A549 (cell line): Measurements from ENCODE around the gene TMF1. TPM values are rescaled to one million over a fixed set of nuclear protein-coding genes. Genes with fewer than 3 reads are reported as not detected.

Source experiments
- ATAC-seq, 2 experiments: fragments of 200-7000 bp in 1 of 2; fragments of >200 bp in 1 of 2; cut with Nextera tagmentation in 1 of 2; cut with Tn5 transposase in 1 of 2; 3 replicates each; pipeline versions ENCODE4 v1.8.0 to v1.9.1; 2018 to 2020; ENCODE audit warnings: mild to moderate bottlenecking in 1 of 2, moderate library complexity in 1 of 2
- CTCF ChIA-PET: fragments of 300-600 bp; sonication (Branson Sonifier 250); formaldehyde crosslinking; extraction: SDS; loops from one replicate; lab custom pipeline; 2021; ENCODE audit warnings: antibody characterized with exemption, inconsistent platforms; lab: Yijun Ruan, JAX
- POLR2A ChIA-PET: fragments of 350-600 bp; formaldehyde crosslinking; extraction: SDS; loops from one replicate; lab custom pipeline; 2021; ENCODE audit warnings: antibody characterized with exemption, inconsistent platforms; lab: Yijun Ruan, JAX
- DNase-seq, 2 experiments: peaks; one replicate each; pipeline versions ENCODE4 v3.0.0 to v3.0.0-alpha.2; 2011 to 2016; ENCODE audit warnings: low read depth in 1 of 2, low spot score in 1 of 2
- FAIRE-seq: peaks from 2 replicates; lab custom pipeline; 2011; peaks lifted over from hg19 to GRCh38; lab: Jason Lieb, UNC
- H3K27ac ChIP-seq, 2 experiments: fragments of >200 bp; sonication (Bioruptor Twin); formaldehyde crosslinking; 3 replicates each; pipeline ENCODE4 v1.5.1; 2016 to 2017
- H3K4me1 ChIP-seq: fragments of >200 bp; sonication (Bioruptor Twin); formaldehyde crosslinking; 3 replicates; pipeline ENCODE4 v1.6.1; 2016
- H3K4me2 ChIP-seq: fragments of >200 bp; sonication (Bioruptor Twin); formaldehyde crosslinking; 3 replicates; pipeline ENCODE4 v1.6.1; 2016
- H3K4me3 ChIP-seq: fragments of >200 bp; sonication (Bioruptor Twin); formaldehyde crosslinking; 3 replicates; pipeline ENCODE4 v1.5.1; 2016
- H3K9me3 ChIP-seq: fragments of >200 bp; sonication (Bioruptor Twin); formaldehyde crosslinking; 3 replicates; pipeline ENCODE4 v1.6.1; 2016
- BHLHE40 ChIP-seq: IDR thresholded peaks from 2 replicates; pipeline ENCODE4 v1.6.1; 2012; ENCODE audit warnings: low read depth, low read length, inconsistent platforms
- CBX8 ChIP-seq: fragments of 200-600 bp; sonication (generic); IDR thresholded peaks from 2 replicates; pipeline ENCODE4 v1.6.1; 2016
- EHF ChIP-seq: fragments of 250-450 bp; sonication (Bioruptor Pico); IDR thresholded peaks from 2 replicates; pipeline ENCODE4 v1.5.0; 2020; ENCODE audit warnings: mild to moderate bottlenecking
- HEYL ChIP-seq: fragments of 250-450 bp; sonication (Bioruptor Pico); IDR thresholded peaks from 2 replicates; pipeline ENCODE4 v1.8.0; 2021; ENCODE audit warnings: mild to moderate bottlenecking, moderate library complexity
- HMGXB4 ChIP-seq: fragments of 250-450 bp; sonication (Bioruptor Pico); IDR thresholded peaks from 2 replicates; pipeline ENCODE4 v1.5.0; 2021; ENCODE audit warnings: mild to moderate bottlenecking, moderate library complexity, borderline replicate concordance
- HOXA7 ChIP-seq: fragments of 250-450 bp; sonication (Bioruptor Pico); IDR thresholded peaks from 2 replicates; pipeline ENCODE4 v1.5.0; 2020; ENCODE audit warnings: mild to moderate bottlenecking, moderate library complexity
- KDM5A ChIP-seq: fragments of 200-600 bp; sonication (generic); IDR thresholded peaks from 2 replicates; pipeline ENCODE4 v1.6.1; 2016; ENCODE audit warnings: antibody characterized with exemption, mild to moderate bottlenecking
- MAFK ChIP-seq: fragments of 450-650 bp; IDR thresholded peaks from 2 replicates; pipeline ENCODE4 v1.6.1; 2014; ENCODE audit not compliant: partially characterized antibody
- MAZ ChIP-seq: fragments of 150-350 bp; IDR thresholded peaks from 2 replicates; pipeline ENCODE4 v1.6.1; 2014; ENCODE audit warnings: antibody characterized with exemption, low read depth, low read length, borderline replicate concordance
- MYC ChIP-seq: IDR thresholded peaks from 2 replicates; pipeline ENCODE4 v1.6.1; 2012; ENCODE audit warnings: mild to moderate bottlenecking, inconsistent platforms, low read length, improper control_type of control experiment, borderline replicate concordance
- NPAS2 ChIP-seq: fragments of 250-450 bp; sonication (Bioruptor Pico); IDR thresholded peaks from 2 replicates; pipeline ENCODE4 v1.8.0; 2022; ENCODE audit warnings: mild to moderate bottlenecking, moderate library complexity, borderline replicate concordance
- PHF8 ChIP-seq: fragments of 200-600 bp; sonication (generic); IDR thresholded peaks from 2 replicates; pipeline ENCODE4 v1.6.1; 2016; ENCODE audit warnings: low read depth, mild to moderate bottlenecking, antibody characterized with exemption, moderate library complexity, borderline replicate concordance
- POLR2AphosphoS2 ChIP-seq: conservative IDR thresholded peaks from 2 replicates; pipeline ENCODE4 v1.6.1; 2012; ENCODE audit warnings: low read length, improper control_type of control experiment, inconsistent platforms
- RARB ChIP-seq: fragments of 250-450 bp; sonication (Bioruptor Pico); IDR thresholded peaks from 2 replicates; pipeline ENCODE4 v1.8.0; 2021; ENCODE audit warnings: mild to moderate bottlenecking, moderate library complexity
- RCOR1 ChIP-seq: fragments of 150-350 bp; IDR thresholded peaks from 2 replicates; pipeline ENCODE4 v1.6.1; 2014; ENCODE audit warnings: antibody characterized with exemption, low read length, low read depth
- TFCP2L1 ChIP-seq: fragments of 250-450 bp; sonication (Bioruptor Pico); IDR thresholded peaks from 2 replicates; pipeline ENCODE4 v1.5.0; 2021; ENCODE audit warnings: mild to moderate bottlenecking
- ZC3H11A ChIP-seq: fragments of 450-650 bp; IDR thresholded peaks from 2 replicates; pipeline ENCODE4 v1.6.1; 2014; ENCODE audit warnings: antibody characterized with exemption, mild to moderate bottlenecking
- ZFP36 ChIP-seq: fragments of 450-650 bp; IDR thresholded peaks from 2 replicates; pipeline ENCODE4 v1.6.1; 2014; ENCODE audit warnings: borderline replicate concordance; ENCODE audit not compliant: partially characterized antibody
- ZNF302 ChIP-seq: fragments of 250-450 bp; sonication (Bioruptor Pico); IDR thresholded peaks from 2 replicates; pipeline ENCODE4 v1.9.0; 2021; ENCODE audit warnings: inconsistent platforms, mild to moderate bottlenecking, moderate library complexity
- WGBS: methylation state at CpG from one replicate; pipeline ENCODE4 v1.1.6; 2017; ENCODE audit errors: missing lambda C conversion rate; 5-methylcytosine and 5-hydroxymethylcytosine counted together
- polyA plus RNA-seq, 4 experiments: library from polyadenylated mRNA; depleted of rRNA in 3 of 4; stranded (reverse); fragments of >200 nt; fragmentation: RNase III in 1 of 4; extraction: RNeasy Plus Mini Kit Qiagen cat#74134 plus additional on column Dnase treatment in 1 of 4; gene quantifications; 2 replicates in 3 of 4; 3 replicates in 1 of 4; pipeline ENCODE4 v1.2.3, GENCODE V29; 2011 to 2017
- TF ChIP-seq, protein P1 (sequence below): fragments of >200 bp; sonication (Bioruptor Twin); formaldehyde crosslinking; IDR thresholded peaks from 3 replicates; pipeline ENCODE4 v1.6.1; 2016
- TF ChIP-seq, protein P2 (sequence below): fragments of >200 bp; sonication (Bioruptor Twin); formaldehyde crosslinking; IDR thresholded peaks from 2 replicates; pipeline ENCODE4 v1.6.1; 2016
- TF ChIP-seq, protein P3 (sequence below): fragments of 200-600 bp; sonication (generic); IDR thresholded peaks from 2 replicates; pipeline ENCODE4 v1.6.1; 2016; ENCODE audit warnings: antibody characterized with exemption, mild to moderate bottlenecking, moderate library complexity

Gene TMF1
- polyA plus RNA-seq, 2 of the 4 experiments (the other 2 are of a cell fraction): 13.7 to 17.2 TPM

DNA sequence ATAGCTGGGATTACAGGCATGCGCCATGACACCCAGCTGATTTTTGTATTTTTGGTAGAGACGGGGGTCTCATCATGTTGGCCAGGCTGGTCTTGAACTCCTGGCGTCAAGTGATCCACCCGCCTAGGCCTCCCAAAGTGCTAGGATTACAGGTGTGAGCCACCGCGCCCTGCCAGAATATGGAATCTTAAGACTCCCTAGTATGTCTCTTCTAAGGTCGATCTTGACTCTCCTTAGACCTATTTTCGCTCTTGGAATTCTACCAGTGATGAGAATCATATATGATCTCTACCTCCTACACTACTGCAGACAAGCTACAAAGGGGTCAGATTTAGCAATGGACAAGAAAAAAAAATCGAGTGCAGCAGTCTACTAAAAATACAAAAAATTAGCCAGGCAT is 19.4 kb downstream of the TMF1 start (continued):
- TF ChIP-seq KDM5A (no peak), MAFK (no peak), BHLHE40 (no peak), POLR2AphosphoS2 (no peak)
- TF ChIP-seq, protein P1, sequence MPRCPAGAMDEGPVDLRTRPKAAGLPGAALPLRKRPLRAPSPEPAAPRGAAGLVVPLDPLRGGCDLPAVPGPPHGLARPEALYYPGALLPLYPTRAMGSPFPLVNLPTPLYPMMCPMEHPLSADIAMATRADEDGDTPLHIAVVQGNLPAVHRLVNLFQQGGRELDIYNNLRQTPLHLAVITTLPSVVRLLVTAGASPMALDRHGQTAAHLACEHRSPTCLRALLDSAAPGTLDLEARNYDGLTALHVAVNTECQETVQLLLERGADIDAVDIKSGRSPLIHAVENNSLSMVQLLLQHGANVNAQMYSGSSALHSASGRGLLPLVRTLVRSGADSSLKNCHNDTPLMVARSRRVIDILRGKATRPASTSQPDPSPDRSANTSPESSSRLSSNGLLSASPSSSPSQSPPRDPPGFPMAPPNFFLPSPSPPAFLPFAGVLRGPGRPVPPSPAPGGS: no peak
- TF ChIP-seq, protein P2, sequence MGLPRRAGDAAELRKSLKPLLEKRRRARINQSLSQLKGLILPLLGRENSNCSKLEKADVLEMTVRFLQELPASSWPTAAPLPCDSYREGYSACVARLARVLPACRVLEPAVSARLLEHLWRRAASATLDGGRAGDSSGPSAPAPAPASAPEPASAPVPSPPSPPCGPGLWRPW: no peak

DNA sequence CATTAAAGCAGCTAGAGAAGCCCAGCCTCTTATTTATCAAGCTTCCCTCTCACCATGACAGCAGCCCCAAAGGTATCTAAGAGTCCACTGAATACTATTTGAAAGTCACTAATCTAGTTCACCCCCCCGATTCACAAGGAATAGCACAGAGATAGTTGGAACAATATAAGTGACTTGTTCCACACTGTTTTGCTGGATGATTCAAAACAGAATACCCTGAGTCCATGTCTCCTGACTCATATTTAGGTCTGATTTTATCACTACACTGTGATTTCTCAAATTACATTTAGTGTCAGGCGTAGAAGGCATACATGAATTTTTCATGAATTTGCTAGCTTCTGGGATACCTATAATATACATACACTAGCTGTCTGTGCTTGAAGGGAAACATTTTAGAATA is 20.0 kb downstream of the TMF1 start:
- no peak overlapping the region for H3K4me3 ChIP-seq
- no peak overlapping the region for H3K27ac ChIP-seq
- ATAC-seq: no peak
- no peaks in the 10 kb centered on the region for H3K9me3 ChIP-seq
- WGBS: 82% methylated on average over 2 of the region's 2 CpGs
- POLR2A ChIA-PET: interaction anchor here (0.7 kb wide), 1 partner anchor 17 kb away, joined by 3 read pairs; no protein-coding TSS in a partner anchor
- H3K4me2 ChIP-seq: no peak overlapping the region
- FAIRE-seq: no peak
- CTCF ChIA-PET: interaction anchor here (0.6 to 0.9 kb wide), 2 partner anchors 19 to 256 kb away, joined by 3 to 4 read pairs; partner anchors contain the start of gene EOGT
- no peaks in the 10 kb centered on the region for H3K4me1 ChIP-seq
- no peak for DNase-seq
- TF ChIP-seq, protein P3, sequence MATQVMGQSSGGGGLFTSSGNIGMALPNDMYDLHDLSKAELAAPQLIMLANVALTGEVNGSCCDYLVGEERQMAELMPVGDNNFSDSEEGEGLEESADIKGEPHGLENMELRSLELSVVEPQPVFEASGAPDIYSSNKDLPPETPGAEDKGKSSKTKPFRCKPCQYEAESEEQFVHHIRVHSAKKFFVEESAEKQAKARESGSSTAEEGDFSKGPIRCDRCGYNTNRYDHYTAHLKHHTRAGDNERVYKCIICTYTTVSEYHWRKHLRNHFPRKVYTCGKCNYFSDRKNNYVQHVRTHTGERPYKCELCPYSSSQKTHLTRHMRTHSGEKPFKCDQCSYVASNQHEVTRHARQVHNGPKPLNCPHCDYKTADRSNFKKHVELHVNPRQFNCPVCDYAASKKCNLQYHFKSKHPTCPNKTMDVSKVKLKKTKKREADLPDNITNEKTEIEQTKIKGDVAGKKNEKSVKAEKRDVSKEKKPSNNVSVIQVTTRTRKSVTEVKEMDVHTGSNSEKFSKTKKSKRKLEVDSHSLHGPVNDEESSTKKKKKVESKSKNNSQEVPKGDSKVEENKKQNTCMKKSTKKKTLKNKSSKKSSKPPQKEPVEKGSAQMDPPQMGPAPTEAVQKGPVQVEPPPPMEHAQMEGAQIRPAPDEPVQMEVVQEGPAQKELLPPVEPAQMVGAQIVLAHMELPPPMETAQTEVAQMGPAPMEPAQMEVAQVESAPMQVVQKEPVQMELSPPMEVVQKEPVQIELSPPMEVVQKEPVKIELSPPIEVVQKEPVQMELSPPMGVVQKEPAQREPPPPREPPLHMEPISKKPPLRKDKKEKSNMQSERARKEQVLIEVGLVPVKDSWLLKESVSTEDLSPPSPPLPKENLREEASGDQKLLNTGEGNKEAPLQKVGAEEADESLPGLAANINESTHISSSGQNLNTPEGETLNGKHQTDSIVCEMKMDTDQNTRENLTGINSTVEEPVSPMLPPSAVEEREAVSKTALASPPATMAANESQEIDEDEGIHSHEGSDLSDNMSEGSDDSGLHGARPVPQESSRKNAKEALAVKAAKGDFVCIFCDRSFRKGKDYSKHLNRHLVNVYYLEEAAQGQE: no peak
- TF ChIP-seq, protein P1: no peak
- TF ChIP-seq HOXA7 (CRISPR knock-in tag): no peak
- no peak for TF ChIP-seq RCOR1
- no peak for TF ChIP-seq MAZ
- TF ChIP-seq HEYL: no peak
- TF ChIP-seq RARB (CRISPR knock-in tag): no peak
- TF ChIP-seq EHF (CRISPR knock-in tag): no peak
- no peak for TF ChIP-seq ZNF302 (CRISPR knock-in tag)
- TF ChIP-seq ZFP36: no peak
- TF ChIP-seq HMGXB4 (CRISPR knock-in tag): no peak
- TF ChIP-seq ZC3H11A: no peak
- no peak for TF ChIP-seq PHF8
- TF ChIP-seq NPAS2 (CRISPR knock-in tag): no peak
- no peak for TF ChIP-seq TFCP2L1 (CRISPR knock-in tag)
- no peak for TF ChIP-seq POLR2AphosphoS2
- no peak for TF ChIP-seq MYC
- TF ChIP-seq CBX8: no peak
